Lung (tissue), 12 donors: ENCODE data around the gene MLH1. TPM values are rescaled to one million over a fixed set of nuclear protein-coding genes. Genes with fewer than 3 reads are reported as not detected.

ENCODE experiments used
- ATAC-seq: fragments of 200-7000 bp; cut with Tn5 transposase; one replicate; pipeline ENCODE4 v1.9.1; 2020; ENCODE audit warnings: moderate number of reproducible peaks; ENCODE audit not compliant: insufficient read depth, low FRiP score
- DNase-seq, 3 donors: peaks; one replicate each; pipeline ENCODE4 v3.0.0-alpha.2; 2013 to 2017
- H3K27ac ChIP-seq, 2 donors: one replicate each; pipeline ENCODE4 v1.5.1; 2013; ENCODE audit warnings: mild to moderate bottlenecking in 2 of 2, moderate library complexity in 2 of 2, control low read depth in 1 of 2, inconsistent platforms in 1 of 2, low read depth in 1 of 2, low read length in 1 of 2
- H3K27me3 ChIP-seq, 3 donors: one replicate each; pipeline ENCODE4 v1.5.1; 2013; ENCODE audit warnings: low read length in 2 of 3; ENCODE audit not compliant: control insufficient read depth in 3 of 3, insufficient read depth in 3 of 3
- H3K36me3 ChIP-seq, 4 donors: one replicate each; pipeline ENCODE4 v1.5.1; 2013; ENCODE audit warnings: low read length in 4 of 4, mild to moderate bottlenecking in 1 of 4, moderate library complexity in 1 of 4; ENCODE audit not compliant: control insufficient read depth in 4 of 4, insufficient read depth in 4 of 4
- H3K4me1 ChIP-seq, 5 donors: one replicate each; pipeline ENCODE4 v1.5.1; 2013; ENCODE audit warnings: low read length in 5 of 5, mild to moderate bottlenecking in 2 of 5, moderate library complexity in 1 of 5; ENCODE audit not compliant: control insufficient read depth in 5 of 5, insufficient read depth in 5 of 5
- H3K4me3 ChIP-seq: one replicate; pipeline ENCODE4 v1.5.1; 2013; ENCODE audit warnings: mild to moderate bottlenecking, control low read depth, moderate library complexity
- H3K9ac ChIP-seq, 2 donors: one replicate each; pipeline ENCODE4 v1.5.1; 2013; ENCODE audit warnings: low read length in 2 of 2, control low read depth in 1 of 2; ENCODE audit not compliant: insufficient read depth in 1 of 2
- H3K9me3 ChIP-seq, 4 donors: one replicate each; pipeline ENCODE4 v1.5.1; 2013; ENCODE audit warnings: low read length in 3 of 4, mild to moderate bottlenecking in 1 of 4, moderate library complexity in 1 of 4; ENCODE audit not compliant: control insufficient read depth in 4 of 4, insufficient read depth in 3 of 4
- CTCF ChIP-seq: IDR thresholded peaks from 2 replicates; pipeline ENCODE4 v1.5.1; 2012; ENCODE audit warnings: mild to moderate bottlenecking; ENCODE audit errors: control extremely low read depth, extremely low read depth
- WGBS, 2 donors: extraction: QIAGEN DNeasy Blood & Tissue Kit; methylation state at CpG; one replicate each; pipeline ENCODE4 v1.1.7; 2013; 5-methylcytosine and 5-hydroxymethylcytosine counted together
- polyA plus RNA-seq, 2 donors: library from polyadenylated mRNA; stranded (reverse); fragments of 200-250 nt; gene quantifications; one replicate each; pipeline ENCODE4 v1.2.1, GENCODE V29; 2013
- total RNA-seq, 2 donors: library from RNA; depleted of rRNA in 1 of 2; stranded (reverse); fragments of >200 nt in 1 of 2; gene quantifications; one replicate each; pipeline ENCODE4 v1.2.1, GENCODE V29; 2014 to 2021
- donor health status: control.
- donor health status: control.
- donor health status: Bipolar disorder and iron deficiency.
- donor health status: healthy.
- donor health status: DM: yes; HTN: yes; CAD: no.

MLH1 gene
- total and polyA plus RNA-seq, 4 donors: 14.3 to 66.4 (median 29.8) TPM

GRCh38 chr3:37024092-37024491 is 30.8 kb downstream of the MLH1 start:
- WGBS, 2 donors: 86 to 99% methylated on average over 2 of the region's 2 CpGs
- H3K9ac ChIP-seq: no peak overlapping the region
- H3K27me3 ChIP-seq: no peaks in the 10 kb centered on the region
- ATAC-seq (no peak), DNase-seq (no peak)
- H3K27ac ChIP-seq: no peak overlapping the region
- H3K4me3 ChIP-seq: no peak overlapping the region
- H3K9me3 ChIP-seq: no peaks in the 10 kb centered on the region
- TF ChIP-seq CTCF: peak; percentile 10
- H3K4me1 ChIP-seq: peaks cover 0 to 14% (median 3%) of the 10 kb centered on the region in 5 donors
- peaks cover 26 to 61% (median 49%) of the 10 kb centered on the region in 4 donors for H3K36me3 ChIP-seq

- Histone ChIP-seq H3K27ac (peak overlapping the region in 1 of 2 donors; percentile 7), H3K27me3 (no peaks in the 10 kb centered on the region), H3K4me3 (no peak overlapping the region), H3K9me3 (no peaks in the 10 kb centered on the region), H3K36me3 (peaks cover 26 to 64% (median 49%) of the 10 kb centered on the region in 4 donors), H3K9ac (no peak overlapping the region), H3K4me1 (peaks cover 0 to 17% (median 3%) of the 10 kb centered on the region in 5 donors)
- DNase-seq (no peak), ATAC-seq (no peak)
- TF ChIP-seq CTCF: no peak
- 86 to 92% methylated on average over 3 of the region's 3 CpGs for WGBS, 2 donors
Measured at GRCh38 chr3:37024820-37025405, 31.6 kb downstream of the MLH1 start.

GRCh38 chr3:37025561-37026335 is 32.4 kb downstream of the MLH1 start:
- no peaks in the 10 kb centered on the region for H3K9me3 ChIP-seq
- DNase-seq (no peak), ATAC-seq (no peak)
- H3K4me3 ChIP-seq: no peak overlapping the region
- H3K27ac ChIP-seq: no peak overlapping the region
- H3K9ac ChIP-seq: no peak overlapping the region
- H3K27me3 ChIP-seq: no peaks in the 10 kb centered on the region
- H3K36me3 ChIP-seq: peaks cover 23 to 60% (median 45%) of the 10 kb centered on the region in 4 donors
- no peak for TF ChIP-seq CTCF
- H3K4me1 ChIP-seq: peaks cover 0 to 21% (median 4%) of the 10 kb centered on the region in 5 donors
- WGBS, 2 donors: 91 to 94% methylated on average over 3 of the region's 3 CpGs
